Measurements from ENCODE around the gene FANCM.

Gene FANCM

GRCh38 chr14:45103806-45104205 is 31.9 kb upstream of the FANCM start:
- DNase-seq (ENCODE audit: low read depth), result no peak
- TF ChIP-seq, protein P1, sequence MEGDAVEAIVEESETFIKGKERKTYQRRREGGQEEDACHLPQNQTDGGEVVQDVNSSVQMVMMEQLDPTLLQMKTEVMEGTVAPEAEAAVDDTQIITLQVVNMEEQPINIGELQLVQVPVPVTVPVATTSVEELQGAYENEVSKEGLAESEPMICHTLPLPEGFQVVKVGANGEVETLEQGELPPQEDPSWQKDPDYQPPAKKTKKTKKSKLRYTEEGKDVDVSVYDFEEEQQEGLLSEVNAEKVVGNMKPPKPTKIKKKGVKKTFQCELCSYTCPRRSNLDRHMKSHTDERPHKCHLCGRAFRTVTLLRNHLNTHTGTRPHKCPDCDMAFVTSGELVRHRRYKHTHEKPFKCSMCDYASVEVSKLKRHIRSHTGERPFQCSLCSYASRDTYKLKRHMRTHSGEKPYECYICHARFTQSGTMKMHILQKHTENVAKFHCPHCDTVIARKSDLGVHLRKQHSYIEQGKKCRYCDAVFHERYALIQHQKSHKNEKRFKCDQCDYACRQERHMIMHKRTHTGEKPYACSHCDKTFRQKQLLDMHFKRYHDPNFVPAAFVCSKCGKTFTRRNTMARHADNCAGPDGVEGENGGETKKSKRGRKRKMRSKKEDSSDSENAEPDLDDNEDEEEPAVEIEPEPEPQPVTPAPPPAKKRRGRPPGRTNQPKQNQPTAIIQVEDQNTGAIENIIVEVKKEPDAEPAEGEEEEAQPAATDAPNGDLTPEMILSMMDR (IDR thresholded peaks at IDR 0.05; ENCODE audit: insufficient read depth, low read depth, low read length, missing control alignments), result no peak
- H3K4me3 ChIP-seq (ENCODE audit: low read length), result no peak overlapping the region

GRCh38 chr14:45104561-45104960 is 31.2 kb upstream of the FANCM start:
- no peak for DNase-seq (ENCODE audit: low read depth)
- H3K4me3 ChIP-seq (ENCODE audit: low read length), result no peak overlapping the region
- TF ChIP-seq, protein P1 (IDR thresholded peaks at IDR 0.05; ENCODE audit: insufficient read depth, low read depth, low read length, missing control alignments), result no peak

DNA sequence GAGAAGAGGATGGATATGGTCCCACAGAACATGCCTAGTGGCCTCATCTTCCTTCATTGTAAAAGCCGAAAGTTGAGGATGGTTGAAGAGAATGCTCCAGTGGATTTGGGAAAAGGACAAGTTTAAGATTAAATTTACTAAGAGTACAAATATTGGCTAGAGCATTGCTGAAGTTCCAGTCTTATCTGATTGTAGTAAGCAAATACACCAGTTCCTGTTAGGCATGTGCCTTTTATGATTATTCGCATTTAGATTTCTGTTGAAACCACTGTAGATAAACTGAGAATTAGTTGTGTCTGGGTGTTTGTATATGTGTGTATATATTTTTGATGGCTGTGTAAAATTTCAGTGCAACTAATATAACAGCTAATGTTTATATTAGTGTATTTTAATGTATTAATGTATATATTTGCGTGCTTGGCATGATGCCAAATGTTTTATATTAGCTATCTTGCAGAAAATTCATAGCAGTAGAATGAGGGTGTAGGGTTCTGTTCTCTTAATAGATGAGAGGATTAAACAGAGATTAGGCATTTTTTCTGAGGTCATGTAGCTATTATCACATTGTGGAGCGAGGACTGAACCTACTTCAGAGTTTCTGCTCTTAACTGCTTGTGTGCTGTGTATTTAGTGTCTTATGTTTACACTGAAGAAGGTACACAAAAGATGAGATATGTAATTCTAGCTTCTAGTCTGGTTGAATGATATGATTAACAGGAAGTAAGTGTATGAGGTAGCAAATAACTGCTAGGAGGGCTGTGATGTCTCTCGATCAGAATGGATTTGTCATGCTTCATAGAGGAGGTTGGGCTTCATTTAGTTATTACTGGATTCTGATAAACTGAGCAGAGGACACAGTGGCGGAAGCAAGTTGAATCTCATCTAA is 22.6 kb upstream of the FANCM start:
- peak; percentile 40 for DNase-seq (ENCODE audit: low read depth)
- no peak overlapping the region for H3K4me3 ChIP-seq (ENCODE audit: low read length)
- TF ChIP-seq, protein P1 (IDR thresholded peaks at IDR 0.05; ENCODE audit: insufficient read depth, low read depth, low read length, missing control alignments), result no peak

DNA sequence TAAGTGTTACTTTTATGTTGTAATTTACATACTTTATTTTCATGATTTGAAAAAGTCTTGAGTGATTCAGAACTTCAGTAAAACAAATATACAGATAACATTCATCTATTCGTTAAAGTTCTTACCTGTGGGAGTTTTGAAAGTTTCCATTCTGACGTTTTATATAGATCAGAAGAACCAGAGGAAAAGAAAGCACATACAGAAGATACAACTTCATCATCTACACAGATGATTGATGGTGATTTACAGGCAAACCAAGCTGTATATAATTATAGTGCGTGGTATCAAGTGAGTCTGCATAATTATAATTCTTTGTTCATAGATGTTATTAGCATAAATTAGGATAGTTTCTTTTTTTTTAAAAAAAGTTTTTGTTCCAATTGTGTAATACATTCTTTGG is 21.4 kb upstream of the FANCM start:
- no peak for DNase-seq (ENCODE audit: low read depth)
- TF ChIP-seq, protein P1 (IDR thresholded peaks at IDR 0.05; ENCODE audit: insufficient read depth, low read depth, low read length, missing control alignments), result no peak
- no peak overlapping the region for H3K4me3 ChIP-seq (ENCODE audit: low read length)

GRCh38 chr14:45118594-45118993 is 17.1 kb upstream of the FANCM start:
- no peak for DNase-seq (ENCODE audit: low read depth)
- TF ChIP-seq, protein P1 (IDR thresholded peaks at IDR 0.05; ENCODE audit: insufficient read depth, low read depth, low read length, missing control alignments), result no peak
- no peak overlapping the region for H3K4me3 ChIP-seq (ENCODE audit: low read length)

DNA sequence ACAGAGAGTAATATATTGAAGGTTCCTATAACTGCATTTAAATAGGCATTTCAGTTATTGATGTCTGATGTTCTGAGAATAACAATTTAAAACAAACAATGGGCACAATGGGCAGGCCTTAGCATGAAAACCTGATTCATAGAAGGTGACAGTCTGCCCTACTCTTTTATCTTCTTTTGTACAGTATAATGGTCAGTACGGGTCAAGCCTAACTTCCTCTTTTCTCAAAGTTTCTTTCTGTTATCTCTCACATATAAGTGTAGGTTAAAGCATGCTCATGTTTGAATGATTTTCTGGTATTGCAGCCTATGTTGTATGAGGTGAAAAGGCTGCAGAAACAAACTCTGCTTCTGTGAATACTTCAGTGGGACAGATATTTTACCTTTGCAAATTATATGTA is 15.6 kb upstream of the FANCM start:
- TF ChIP-seq, protein P1 (IDR thresholded peaks at IDR 0.05; ENCODE audit: insufficient read depth, low read depth, low read length, missing control alignments), result no peak
- no peak overlapping the region for H3K4me3 ChIP-seq (ENCODE audit: low read length)
- no peak for DNase-seq (ENCODE audit: low read depth)

DNA sequence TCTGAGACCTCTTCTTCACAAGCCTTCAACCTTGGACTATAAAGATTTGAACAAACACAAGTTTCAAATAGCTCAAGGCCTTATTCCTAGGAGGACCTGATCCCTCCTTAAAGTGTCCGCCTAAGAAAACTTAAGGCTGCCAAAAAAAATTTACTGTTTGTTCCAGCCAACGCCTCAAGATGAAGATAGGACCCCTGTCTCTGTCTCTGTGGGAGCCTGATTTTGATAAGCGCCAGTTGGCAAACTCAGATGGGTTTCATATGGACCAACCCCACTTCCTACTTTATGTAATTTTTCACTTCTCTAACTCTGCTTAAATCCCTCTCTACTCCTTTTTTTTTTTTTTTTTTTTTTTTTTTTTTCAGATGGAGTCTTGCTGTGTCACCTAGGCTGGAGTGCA is 12.5 kb upstream of the FANCM start:
- DNase-seq (ENCODE audit: low read depth), result no peak
- H3K4me3 ChIP-seq (ENCODE audit: low read length), result no peak overlapping the region
- TF ChIP-seq, protein P1 (IDR thresholded peaks at IDR 0.05; ENCODE audit: insufficient read depth, low read depth, low read length, missing control alignments), result no peak
